Fibroblast of upper back skin (primary cell): ENCODE data around the gene MYBPC1.

Source experiments
- DNase-seq: peaks from one replicate; pipeline ENCODE4 v3.0.0-alpha.2; 2013

The MYBPC1 gene

GRCh38 chr12:101604132-101604531, 9.4 kb downstream of the MYBPC1 start:
- DNase-seq: no peak

GRCh38 chr12:101607894-101608293, 13.1 kb downstream of the MYBPC1 start:
- DNase-seq: no peak

DNA sequence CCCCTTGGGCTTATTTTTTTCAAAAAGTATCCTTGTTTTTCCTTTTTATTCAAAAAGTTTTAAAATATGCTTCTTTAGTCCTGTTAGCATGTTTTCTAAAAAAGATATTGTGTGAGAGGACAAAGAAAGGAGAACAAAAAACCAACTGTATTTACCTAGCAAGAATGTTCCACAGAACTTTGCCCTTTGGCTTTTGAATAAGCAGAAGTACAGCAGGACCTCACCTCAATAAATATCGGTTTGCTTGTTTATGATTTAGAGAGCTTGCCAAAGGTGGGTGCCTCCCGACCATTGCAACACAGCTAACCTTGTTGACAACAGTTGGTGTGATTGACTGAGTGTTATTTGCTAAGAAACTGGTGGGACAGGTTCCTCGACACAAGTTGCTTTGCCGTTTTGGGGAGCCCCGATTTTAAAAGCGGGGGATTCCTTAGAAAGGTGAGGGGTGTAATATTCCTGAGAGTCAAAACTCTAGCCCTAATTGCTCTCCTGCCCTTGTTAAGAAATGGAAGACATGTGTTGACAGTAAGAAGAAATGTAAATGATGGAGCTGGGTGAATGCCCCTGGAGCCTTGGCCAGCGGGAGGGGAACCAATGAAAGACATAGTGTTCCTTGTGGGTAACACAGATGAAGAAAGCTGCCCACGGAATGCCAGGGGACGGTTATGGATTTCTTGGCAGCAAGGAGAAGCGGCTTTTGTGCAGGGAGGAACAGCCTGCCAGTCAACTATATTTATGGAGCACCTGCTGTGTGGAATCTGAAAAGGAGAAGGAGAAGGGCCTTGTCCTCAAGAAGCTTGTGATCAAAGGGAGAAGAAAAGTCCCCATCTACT, 13.7 kb downstream of the MYBPC1 start:
- no peak for DNase-seq

GRCh38 chr12:101609198-101609597, 14.4 kb downstream of the MYBPC1 start:
- DNase-seq: no peak

DNA sequence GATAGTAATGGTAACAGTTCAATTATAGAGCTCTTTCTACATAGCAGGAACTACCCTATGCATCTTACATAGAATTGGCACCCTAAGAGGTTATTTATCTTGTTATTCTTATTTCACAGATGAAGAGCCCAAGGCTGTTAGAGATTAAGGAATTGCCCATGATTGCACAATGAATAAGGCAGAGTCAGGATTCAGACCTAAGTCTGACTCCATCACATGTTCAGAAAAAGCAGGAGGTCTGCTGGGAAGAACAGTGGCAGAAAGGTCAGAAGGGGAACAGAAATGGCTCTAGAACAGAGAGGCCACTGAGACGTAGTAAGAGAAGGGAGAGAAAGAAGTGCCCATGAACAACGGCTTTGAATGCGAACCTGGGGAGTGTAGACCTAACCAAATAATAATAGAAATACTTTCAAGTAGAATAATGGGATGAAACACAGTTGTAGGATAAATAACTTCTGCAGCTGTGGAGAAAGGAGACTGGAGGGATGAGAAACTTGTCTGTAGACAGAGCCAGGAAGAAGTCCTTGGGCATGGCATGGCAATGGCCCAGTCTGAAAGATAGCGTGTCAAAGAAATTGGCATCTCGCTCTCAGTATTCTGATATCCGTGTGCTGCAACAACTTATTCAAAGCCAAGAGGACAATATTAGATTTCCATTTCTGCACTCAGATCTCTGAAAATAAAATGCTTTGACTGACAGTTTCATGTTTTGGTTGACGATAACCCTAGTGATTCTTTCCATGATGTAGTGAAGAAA, 17.6 kb downstream of the MYBPC1 start:
- DNase-seq: no peak

DNA sequence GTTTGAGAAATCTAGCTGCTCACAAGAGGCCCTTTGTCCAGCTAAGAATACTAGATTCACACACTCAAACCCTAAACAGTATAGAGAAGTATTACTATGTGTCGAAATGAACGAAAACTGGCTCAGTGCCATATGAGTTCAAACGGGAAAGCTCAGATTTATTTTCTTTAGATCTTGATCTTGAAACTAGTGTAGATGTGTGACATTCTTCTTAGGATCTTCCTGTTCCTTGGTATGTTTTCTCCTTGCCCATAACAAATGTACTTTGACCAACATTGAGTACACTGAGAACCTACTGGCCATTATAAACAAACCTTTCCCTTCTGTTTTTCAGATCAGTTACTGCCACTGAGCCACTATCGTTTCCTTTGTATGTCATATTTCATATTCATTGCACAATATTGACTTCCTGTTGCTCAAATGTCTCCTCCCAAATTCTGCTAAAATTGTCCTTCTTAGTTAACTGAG, 21.3 kb downstream of the MYBPC1 start:
- DNase-seq: no peak

DNA sequence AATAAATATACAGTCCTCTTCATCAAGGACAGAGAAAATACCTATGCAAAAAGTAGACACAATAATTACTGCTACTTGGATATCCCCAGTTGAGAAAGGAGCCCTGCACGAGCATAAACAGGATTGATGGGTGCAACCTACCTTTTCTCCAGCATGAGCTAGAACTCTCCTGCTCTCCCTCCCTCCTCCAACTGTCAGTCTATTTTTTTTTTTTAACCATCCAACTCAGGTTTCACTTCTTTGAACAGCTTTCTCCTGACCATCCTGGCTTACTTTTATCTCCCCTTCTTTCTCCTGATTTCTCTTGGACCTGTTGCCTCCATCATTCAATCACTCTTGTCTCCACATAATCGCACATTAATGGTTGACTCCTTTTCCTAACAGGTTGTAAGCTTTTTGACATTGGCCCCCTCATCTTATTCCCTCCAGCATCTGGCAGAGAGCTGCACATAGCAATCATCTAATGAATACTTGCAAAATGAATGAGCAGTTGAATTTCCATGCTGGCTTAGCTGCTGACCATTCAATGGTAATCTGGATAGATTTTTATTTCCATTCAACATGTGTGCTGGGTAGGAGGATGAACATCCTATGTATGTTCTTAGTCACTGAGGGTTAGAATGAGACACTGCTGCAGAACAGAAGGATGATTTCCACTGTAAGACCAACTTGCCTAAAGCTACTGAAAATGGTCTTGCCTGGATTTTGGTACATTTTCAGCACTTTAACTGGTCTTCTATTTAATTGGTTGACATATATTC, 24.4 kb downstream of the MYBPC1 start:
- DNase-seq: no peak

DNA sequence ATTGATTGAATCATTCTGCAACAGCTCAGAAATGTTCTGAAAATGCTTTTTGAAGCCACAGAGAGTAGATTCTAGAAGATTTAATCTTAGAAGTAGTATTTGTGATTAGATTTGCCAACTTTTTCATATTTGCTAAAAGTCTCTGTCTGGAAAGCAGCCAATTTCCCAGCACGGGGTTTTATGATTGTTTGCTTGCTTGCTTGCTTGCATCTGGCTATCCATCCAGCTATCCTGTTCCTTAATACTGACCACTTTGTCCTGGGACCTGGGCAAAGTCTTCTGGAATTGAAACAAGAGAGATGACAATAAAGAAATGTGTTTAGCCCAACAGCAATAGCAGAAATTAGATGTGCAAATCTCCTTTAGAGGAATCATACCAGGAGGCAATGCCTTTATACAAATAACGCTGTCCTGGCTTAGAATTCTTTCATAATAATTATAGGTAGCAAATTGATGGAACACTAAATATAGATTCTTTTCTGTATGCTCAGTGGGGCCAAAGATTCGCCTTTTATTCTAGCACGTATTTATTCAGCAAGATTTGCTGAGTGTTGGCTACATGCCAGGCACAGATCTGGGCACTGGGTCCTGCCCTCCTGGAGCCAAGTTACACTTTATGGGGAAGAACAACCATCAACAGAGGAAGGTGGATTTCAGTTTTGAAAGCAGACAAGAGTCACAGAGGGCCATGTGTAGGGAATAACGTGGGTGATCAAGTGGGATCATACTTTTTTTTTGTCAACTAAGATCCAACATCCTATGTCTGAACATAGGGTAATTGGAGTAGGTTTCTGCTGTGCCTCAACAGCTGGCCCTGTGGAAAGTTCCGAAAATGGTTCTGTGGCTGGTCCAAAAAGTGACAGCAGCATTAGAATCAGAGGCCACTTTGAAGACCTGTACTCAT, 25.3 kb downstream of the MYBPC1 start:
- no peak for DNase-seq

DNA sequence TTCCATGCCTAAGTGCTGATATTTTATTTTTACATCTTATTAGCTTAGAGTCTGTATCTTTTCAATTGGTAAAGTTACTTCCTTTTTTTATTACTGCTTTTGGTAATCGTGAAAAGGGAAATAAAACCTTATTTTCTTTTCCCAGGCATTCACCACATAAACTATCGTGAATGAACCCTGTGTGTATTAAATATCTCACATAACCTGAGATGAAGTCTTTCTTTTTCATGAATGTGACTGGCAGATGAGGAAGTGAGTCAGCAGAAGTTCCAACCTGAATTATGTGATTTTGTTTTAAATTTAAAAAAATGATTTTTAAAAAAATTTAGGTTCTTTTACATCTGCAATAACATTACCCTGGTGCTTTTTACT, 26.0 kb downstream of the MYBPC1 start:
- no peak for DNase-seq

DNA sequence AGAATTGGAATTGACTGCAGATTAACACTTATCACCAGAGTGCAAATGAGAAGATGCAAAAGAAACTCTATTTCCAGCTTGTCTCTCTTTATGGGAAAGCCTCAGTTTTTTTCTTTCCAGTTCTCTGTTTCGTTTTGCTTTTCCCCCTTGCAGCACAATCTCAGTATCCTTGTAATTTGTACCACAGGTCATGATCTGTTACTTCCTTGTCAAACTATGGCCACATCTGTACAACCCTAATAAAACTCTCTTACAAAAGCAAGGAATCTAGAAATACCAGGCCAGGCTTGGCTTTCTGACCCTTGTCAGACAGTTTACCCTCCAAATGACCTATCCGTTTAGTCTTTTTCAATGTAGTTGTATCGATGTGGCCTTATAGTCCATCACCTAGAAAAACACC, 33.9 kb downstream of the MYBPC1 start:
- no peak for DNase-seq

GRCh38 chr12:101634724-101635123, 40.0 kb downstream of the MYBPC1 start:
- no peak for DNase-seq

DNA sequence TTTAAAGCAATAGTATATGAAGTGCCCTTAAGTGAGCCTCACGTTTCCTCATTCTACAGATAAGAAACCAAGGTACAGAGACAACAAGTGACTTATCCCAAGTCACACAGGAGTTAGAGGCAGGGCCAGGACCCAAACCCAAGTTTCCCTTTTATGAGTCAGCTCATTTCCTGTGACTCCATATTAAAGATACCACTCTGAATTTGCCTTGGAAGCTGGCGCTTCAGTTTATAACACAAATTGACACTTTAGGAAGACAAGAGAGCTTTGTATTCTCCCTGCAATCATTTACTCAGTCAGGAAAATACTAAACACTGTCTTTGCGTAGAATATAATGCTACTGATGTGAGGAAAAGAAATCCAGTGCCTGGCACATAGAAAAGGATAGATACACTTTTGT, 43.2 kb downstream of the MYBPC1 start:
- DNase-seq: no peak

- no peak for DNase-seq
Observed at GRCh38 chr12:101642115-101643067, 47.6 kb downstream of the MYBPC1 start.

DNA sequence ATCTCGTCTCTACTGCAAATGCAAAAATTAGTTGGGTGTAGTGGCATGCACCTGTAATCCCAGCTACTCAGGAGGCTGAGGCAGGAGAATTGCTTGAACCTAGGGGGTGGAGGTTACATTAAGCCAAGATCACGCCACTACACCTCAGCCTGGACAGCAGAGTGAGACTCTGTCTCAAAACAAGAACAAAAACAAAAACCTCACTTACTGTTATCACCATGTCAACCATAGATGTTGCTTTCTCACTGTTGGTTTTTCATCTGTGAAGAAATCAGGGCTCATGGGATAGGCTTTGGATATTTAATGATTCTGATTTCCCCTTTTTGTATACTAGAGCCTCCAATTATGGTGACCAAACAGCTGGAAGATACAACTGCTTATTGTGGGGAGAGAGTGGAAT, 52.9 kb downstream of the MYBPC1 start:
- no peak for DNase-seq

GRCh38 chr12:101648195-101648594, 53.4 kb downstream of the MYBPC1 start:
- DNase-seq: no peak

DNA sequence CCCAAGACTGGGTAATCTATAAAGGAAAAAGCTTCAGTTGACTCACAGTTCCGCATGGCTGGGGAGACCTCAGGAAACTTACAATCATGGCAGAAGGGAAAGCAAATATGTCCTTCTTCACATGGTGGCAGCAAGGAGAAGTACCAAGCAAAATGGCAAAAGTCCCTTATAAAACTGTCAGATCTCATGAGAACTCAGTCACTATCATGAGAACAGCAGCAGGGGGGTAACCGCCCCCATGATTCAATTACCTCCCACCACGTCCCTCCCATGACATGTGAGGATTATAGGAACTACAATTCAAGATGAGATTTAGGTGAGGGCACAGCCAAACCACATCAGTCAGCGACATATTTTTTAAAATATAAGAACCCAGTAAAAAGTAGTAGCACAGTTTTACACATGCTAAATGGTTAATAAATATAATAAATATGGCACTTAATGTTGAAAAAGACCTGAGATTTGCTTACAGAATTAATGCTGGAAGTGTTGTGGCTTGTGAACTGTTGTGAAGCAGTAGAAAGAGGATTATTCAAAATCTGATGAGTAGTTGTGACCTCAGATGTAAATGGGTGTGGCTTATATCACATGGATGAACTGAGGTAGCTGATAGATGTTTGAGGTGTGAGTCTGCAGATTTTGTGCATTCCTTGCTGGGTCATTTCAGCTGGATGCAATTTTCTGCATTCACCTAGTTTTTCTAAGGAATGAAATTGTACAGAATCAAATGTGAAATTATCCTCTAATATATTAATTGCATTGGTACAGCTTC, 55.8 kb downstream of the MYBPC1 start:
- DNase-seq: no peak

DNA sequence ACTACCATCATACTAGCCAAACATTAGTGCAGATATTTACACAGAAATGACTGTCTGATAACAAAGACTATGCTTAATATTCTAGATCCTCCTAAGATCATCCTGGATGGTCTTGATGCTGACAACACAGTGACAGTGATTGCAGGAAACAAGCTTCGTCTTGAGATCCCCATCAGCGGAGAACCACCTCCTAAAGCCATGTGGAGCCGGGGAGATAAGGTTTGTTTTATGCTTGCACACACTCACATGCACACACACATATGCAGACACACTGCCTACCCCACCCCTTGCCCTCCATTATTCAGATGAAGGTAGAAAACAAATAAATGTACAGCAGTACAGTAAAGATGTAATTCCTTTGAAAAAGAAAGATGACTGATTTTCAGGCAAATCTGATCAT, 58.3 kb downstream of the MYBPC1 start:
- DNase-seq: no peak

GRCh38 chr12:101653503-101653902, 58.7 kb downstream of the MYBPC1 start:
- DNase-seq: no peak

GRCh38 chr12:101654442-101654841, 59.7 kb downstream of the MYBPC1 start:
- DNase-seq: no peak

- DNase-seq: no peak
Observed at GRCh38 chr12:101655393-101655792, 60.6 kb downstream of the MYBPC1 start.
